GM23248 (cell line): ENCODE measurements around the gene GLRX.

Experiments
- EZH2 ChIP-seq: fragments of 200-600 bp; sonication (generic); IDR thresholded peaks from 2 replicates; pipeline ENCODE4 v1.6.1; 2018; ENCODE audit warnings: antibody characterized with exemption, mild to moderate bottlenecking; ENCODE audit not compliant: insufficient read depth, poor library complexity, severe bottlenecking
- EZH2phosphoT487 ChIP-seq: fragments of 200-600 bp; sonication (generic); IDR thresholded peaks from 2 replicates; pipeline ENCODE4 v1.6.1; 2018; ENCODE audit warnings: antibody characterized with exemption, moderate library complexity, mild to moderate bottlenecking, low read depth; ENCODE audit not compliant: insufficient read depth

DNA sequence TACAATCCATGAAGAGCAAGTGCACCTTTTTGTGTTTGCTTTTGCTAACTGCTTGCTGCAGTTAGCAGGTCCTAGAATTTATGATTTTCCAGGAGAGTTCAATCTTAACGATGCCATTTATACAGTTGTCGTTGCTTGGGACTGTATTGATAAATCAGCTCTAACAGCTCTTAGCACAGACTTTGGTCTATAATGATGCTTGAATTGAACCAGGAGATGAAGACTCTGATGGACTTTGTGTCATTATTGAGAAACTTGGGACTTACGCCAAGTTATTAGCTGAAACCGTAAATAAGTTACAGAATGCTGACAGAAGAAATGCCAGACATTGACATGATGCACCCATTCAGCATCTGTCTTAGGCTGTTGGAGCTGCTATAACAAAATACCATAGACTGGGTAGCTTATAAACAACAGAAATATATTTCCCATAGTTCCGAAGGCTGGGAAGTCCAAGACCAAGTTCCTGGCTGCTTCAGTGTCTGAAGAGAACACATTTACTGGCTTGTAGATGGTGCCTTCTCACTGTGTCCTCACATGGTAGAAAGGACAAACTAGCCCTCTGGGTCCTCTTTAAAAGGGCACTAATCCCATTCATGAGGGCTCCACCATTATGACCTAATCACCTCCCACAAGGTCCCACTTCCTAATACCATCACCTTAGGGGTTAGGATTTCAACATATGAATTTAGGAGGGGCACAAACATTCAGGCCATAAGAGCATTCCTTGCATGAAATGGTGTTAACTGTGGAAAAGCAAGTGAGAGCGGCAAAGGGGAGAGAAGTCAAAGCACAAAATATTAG lies 17.6 kb downstream of the GLRX start:
- TF ChIP-seq EZH2 (no peak), EZH2phosphoT487 (no peak)
